Smooth muscle cell (in vitro differentiated cells): ENCODE measurements around the gene SARDH. TPM values are rescaled to one million over a fixed set of nuclear protein-coding genes. Genes with fewer than 3 reads are reported as not detected.

Experiments used
- DNase-seq: peaks from one replicate; lab custom pipeline; 2025; ENCODE audit not compliant: unreplicated experiment; lab: John Stamatoyannopoulos, UW
- H2AFZ ChIP-seq: fragments of 200-600 bp; sonication (generic); 2 replicates; pipeline ENCODE4 v1.6.0; 2016; ENCODE audit warnings: antibody characterized with exemption, low read depth, mild to moderate bottlenecking
- H3F3A ChIP-seq: fragments of 200-600 bp; sonication (generic); 2 replicates; pipeline ENCODE4 v1.6.0; 2017; ENCODE audit warnings: antibody characterized with exemption, low read depth
- H3K27ac ChIP-seq: fragments of 200-600 bp; sonication (generic); 2 replicates; pipeline ENCODE4 v1.5.1; 2016; ENCODE audit warnings: low read depth, mild to moderate bottlenecking
- H3K27me3 ChIP-seq: fragments of 200-600 bp; sonication (generic); 2 replicates; pipeline ENCODE4 v1.6.1; 2016; ENCODE audit warnings: low read depth, mild to moderate bottlenecking
- H3K36me3 ChIP-seq: fragments of 200-600 bp; sonication (generic); 2 replicates; pipeline ENCODE4 v1.5.1; 2016; ENCODE audit warnings: low read depth
- H3K4me1 ChIP-seq: fragments of 200-600 bp; sonication (generic); 2 replicates; pipeline ENCODE4 v1.5.1; 2016; ENCODE audit warnings: low read depth
- H3K4me2 ChIP-seq: fragments of 200-600 bp; sonication (generic); 2 replicates; pipeline ENCODE4 v1.6.0; 2016; ENCODE audit warnings: mild to moderate bottlenecking
- H3K4me3 ChIP-seq: fragments of 200-600 bp; sonication (generic); 2 replicates; pipeline ENCODE4 v1.5.1; 2016; ENCODE audit warnings: mild to moderate bottlenecking
- H3K79me2 ChIP-seq: fragments of 200-600 bp; sonication (generic); 2 replicates; pipeline ENCODE4 v1.6.0; 2016; ENCODE audit warnings: low read depth, mild to moderate bottlenecking
- H3K9ac ChIP-seq: fragments of 200-600 bp; sonication (generic); 2 replicates; pipeline ENCODE4 v1.6.0; 2016; ENCODE audit warnings: low read depth
- H3K9me3 ChIP-seq: fragments of 200-600 bp; sonication (generic); replicated peaks from 2 replicates; pipeline ENCODE4 v1.5.1; 2016; ENCODE audit warnings: low read depth
- H4K20me1 ChIP-seq: fragments of 200-600 bp; sonication (generic); 2 replicates; pipeline ENCODE4 v1.6.0; 2016; ENCODE audit warnings: low read depth
- WGBS: methylation state at CpG from one replicate; pipeline ENCODE4 v1.1.7; 2016; ENCODE audit warnings: low lambda C conversion rate; 5-methylcytosine and 5-hydroxymethylcytosine counted together
- polyA plus RNA-seq: library from polyadenylated mRNA; unstranded; fragments of >200 nt; fragmentation: Nextera tagmentation; extraction: Ambion mirVana; gene quantifications from 2 replicates; pipeline ENCODE4 v1.2.1, GENCODE V29; 2016
- total RNA-seq: library from RNA; depleted of rRNA; stranded (reverse); fragments of >200 nt; gene quantifications from 2 replicates; pipeline ENCODE4 v1.2.3, GENCODE V29; 2014
- TF ChIP-seq, protein P1 (sequence below): fragments of 200-600 bp; sonication (generic); IDR thresholded peaks from 2 replicates; pipeline ENCODE4 v1.5.1; 2017; ENCODE audit warnings: borderline replicate concordance, mild to moderate bottlenecking, antibody characterized with exemption; ENCODE audit not compliant: insufficient read depth, poor library complexity, severe bottlenecking

The SARDH gene
- total and polyA plus RNA-seq, 2 experiments from 2014 or later: 3.3 to 10.1 TPM

- WGBS: 63% methylated on average over 19 of the region's 19 CpGs
- no peaks in the 10 kb centered on the region for H3K9me3 ChIP-seq
- TF ChIP-seq, protein P1, sequence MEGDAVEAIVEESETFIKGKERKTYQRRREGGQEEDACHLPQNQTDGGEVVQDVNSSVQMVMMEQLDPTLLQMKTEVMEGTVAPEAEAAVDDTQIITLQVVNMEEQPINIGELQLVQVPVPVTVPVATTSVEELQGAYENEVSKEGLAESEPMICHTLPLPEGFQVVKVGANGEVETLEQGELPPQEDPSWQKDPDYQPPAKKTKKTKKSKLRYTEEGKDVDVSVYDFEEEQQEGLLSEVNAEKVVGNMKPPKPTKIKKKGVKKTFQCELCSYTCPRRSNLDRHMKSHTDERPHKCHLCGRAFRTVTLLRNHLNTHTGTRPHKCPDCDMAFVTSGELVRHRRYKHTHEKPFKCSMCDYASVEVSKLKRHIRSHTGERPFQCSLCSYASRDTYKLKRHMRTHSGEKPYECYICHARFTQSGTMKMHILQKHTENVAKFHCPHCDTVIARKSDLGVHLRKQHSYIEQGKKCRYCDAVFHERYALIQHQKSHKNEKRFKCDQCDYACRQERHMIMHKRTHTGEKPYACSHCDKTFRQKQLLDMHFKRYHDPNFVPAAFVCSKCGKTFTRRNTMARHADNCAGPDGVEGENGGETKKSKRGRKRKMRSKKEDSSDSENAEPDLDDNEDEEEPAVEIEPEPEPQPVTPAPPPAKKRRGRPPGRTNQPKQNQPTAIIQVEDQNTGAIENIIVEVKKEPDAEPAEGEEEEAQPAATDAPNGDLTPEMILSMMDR: no peak
- H2AFZ ChIP-seq: no peak overlapping the region
- no peaks in the 10 kb centered on the region for H4K20me1 ChIP-seq
- no peak overlapping the region for H3K9ac ChIP-seq
- H3K27ac ChIP-seq: peak overlapping the region; percentile 62
- peaks cover 12% of the 10 kb centered on the region for H3K4me1 ChIP-seq
- peak overlapping the region; percentile 77 for H3K4me2 ChIP-seq
- H3F3A ChIP-seq: no peaks in the 10 kb centered on the region
- no peaks in the 10 kb centered on the region for H3K36me3 ChIP-seq
- no peak overlapping the region for H3K4me3 ChIP-seq
- no peaks in the 10 kb centered on the region for H3K27me3 ChIP-seq
- DNase-seq: no peak
- H3K79me2 ChIP-seq: no peaks in the 10 kb centered on the region
Measured at GRCh38 chr9:133691626-133692363, 46.4 kb downstream of the SARDH start.

GRCh38 chr9:133691191-133691590 is 47.0 kb downstream of the SARDH start:
- TF ChIP-seq, protein P1: no peak
- Histone ChIP-seq H3K4me1 (peaks cover 12% of the 10 kb centered on the region), H3K9ac (no peak overlapping the region), H4K20me1 (no peaks in the 10 kb centered on the region), H3K27me3 (no peaks in the 10 kb centered on the region), H2AFZ (no peak overlapping the region), H3F3A (no peaks in the 10 kb centered on the region), H3K27ac (peak overlapping the region; percentile 62), H3K4me2 (peak overlapping the region; percentile 77), H3K79me2 (no peaks in the 10 kb centered on the region), H3K4me3 (no peak overlapping the region), H3K9me3 (no peaks in the 10 kb centered on the region), H3K36me3 (no peaks in the 10 kb centered on the region)
- WGBS: 71% methylated on average over 4 of the region's 4 CpGs
- no peak for DNase-seq

- no peaks in the 10 kb centered on the region for H3F3A ChIP-seq
- no peaks in the 10 kb centered on the region for H3K27me3 ChIP-seq
- H2AFZ ChIP-seq: no peak overlapping the region
- no peaks in the 10 kb centered on the region for H3K79me2 ChIP-seq
- H3K4me1 ChIP-seq: peaks cover 12% of the 10 kb centered on the region
- TF ChIP-seq, protein P1: no peak
- H3K27ac ChIP-seq: no peak overlapping the region
- no peak overlapping the region for H3K9ac ChIP-seq
- DNase-seq: no peak
- H3K9me3 ChIP-seq: no peaks in the 10 kb centered on the region
- H3K36me3 ChIP-seq: no peaks in the 10 kb centered on the region
- H3K4me2 ChIP-seq: peak overlapping the region; percentile 77
- no peaks in the 10 kb centered on the region for H4K20me1 ChIP-seq
- no peak overlapping the region for H3K4me3 ChIP-seq
- WGBS: 45% methylated on average over 11 of the region's 11 CpGs
Measured at GRCh38 chr9:133690081-133690561, 48.0 kb downstream of the SARDH start.
